Suprapubic skin (tissue), 4 donors: Measurements from ENCODE around the gene C3orf80.

Experiments
- CTCF ChIP-seq, 2 donors: fragments of 200-600 bp in 1 of 2; fragments of 450-650 bp in 1 of 2; sonication (generic) in 1 of 2; IDR thresholded peaks; one replicate each; pipeline ENCODE4 v1.5.1; 2016 to 2019; ENCODE audit warnings: antibody characterized with exemption in 2 of 2, mild to moderate bottlenecking in 1 of 2, moderate library complexity in 1 of 2
- EP300 ChIP-seq: sonication (generic); formaldehyde crosslinking; IDR thresholded peaks from one replicate; pipeline ENCODE4 v1.6.1; 2017; ENCODE audit warnings: antibody characterized with exemption
- POLR2A ChIP-seq, 2 donors: fragments of 450-650 bp; IDR thresholded peaks; one replicate each; pipeline ENCODE4 v1.6.1; 2017; ENCODE audit warnings: antibody characterized with exemption in 2 of 2, mild to moderate bottlenecking in 2 of 2, moderate library complexity in 2 of 2
- POLR2AphosphoS5 ChIP-seq, 3 donors: sonication (generic); formaldehyde crosslinking; IDR thresholded peaks; one replicate each; pipeline ENCODE4 v1.6.1; 2017; ENCODE audit warnings: antibody characterized with exemption in 3 of 3

GRCh38 chr3:160187288-160187687 is 37.9 kb upstream of the C3orf80 start:
- no peak for TF ChIP-seq POLR2A (IDR thresholded peaks at IDR 0.05)
- no peak for TF ChIP-seq CTCF (IDR thresholded peaks at IDR 0.05)
- TF ChIP-seq POLR2AphosphoS5 (IDR thresholded peaks at IDR 0.05): no peak
- TF ChIP-seq EP300: no peak
